Fibroblast of skin of right quadriceps (primary cell): ENCODE data around the gene ADCY1.

Experiments
- DNase-seq: peaks from one replicate; pipeline ENCODE4 v3.0.0-alpha.2; 2013

Gene ADCY1

DNA sequence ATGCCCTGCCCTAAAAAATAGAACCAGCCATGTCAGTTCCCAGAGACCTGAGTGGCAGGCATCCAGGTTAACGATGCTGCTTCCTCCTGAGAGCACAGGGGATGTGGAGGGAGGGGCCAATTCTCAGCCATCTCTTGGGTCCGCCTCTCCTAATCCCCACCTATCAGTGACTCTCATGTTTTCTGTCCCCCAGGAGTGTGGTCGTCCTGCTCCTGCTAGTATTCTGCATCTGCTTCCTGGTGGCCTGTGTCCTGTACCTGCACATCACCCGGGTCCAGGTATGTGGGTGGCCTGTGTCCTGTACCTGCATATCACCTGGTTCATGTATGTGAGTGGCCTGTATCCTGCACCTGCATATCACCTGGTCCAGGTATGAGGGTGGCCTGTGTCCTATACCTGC is 105.3 kb downstream of the ADCY1 start:
- no peak for DNase-seq

DNA sequence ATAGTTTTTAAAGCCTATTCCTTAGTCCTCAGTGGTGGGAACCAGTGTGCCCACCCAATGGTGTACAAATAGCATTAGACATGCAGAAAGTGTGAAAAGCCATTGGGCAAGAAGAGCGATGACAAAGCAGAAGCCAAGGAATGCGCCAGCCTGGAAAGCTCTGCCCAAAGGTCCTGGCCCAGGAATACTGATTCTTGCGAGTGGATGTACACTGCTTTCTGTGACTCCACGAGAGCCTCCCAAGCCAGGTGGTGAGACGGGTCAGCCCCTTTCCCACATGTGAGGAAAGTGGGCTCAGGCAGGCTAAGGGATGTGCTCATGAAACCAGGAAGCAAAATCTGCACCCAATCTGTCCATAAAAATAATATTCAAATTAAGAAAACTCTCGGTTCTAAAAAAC is 106.6 kb downstream of the ADCY1 start:
- DNase-seq = no peak

DNA sequence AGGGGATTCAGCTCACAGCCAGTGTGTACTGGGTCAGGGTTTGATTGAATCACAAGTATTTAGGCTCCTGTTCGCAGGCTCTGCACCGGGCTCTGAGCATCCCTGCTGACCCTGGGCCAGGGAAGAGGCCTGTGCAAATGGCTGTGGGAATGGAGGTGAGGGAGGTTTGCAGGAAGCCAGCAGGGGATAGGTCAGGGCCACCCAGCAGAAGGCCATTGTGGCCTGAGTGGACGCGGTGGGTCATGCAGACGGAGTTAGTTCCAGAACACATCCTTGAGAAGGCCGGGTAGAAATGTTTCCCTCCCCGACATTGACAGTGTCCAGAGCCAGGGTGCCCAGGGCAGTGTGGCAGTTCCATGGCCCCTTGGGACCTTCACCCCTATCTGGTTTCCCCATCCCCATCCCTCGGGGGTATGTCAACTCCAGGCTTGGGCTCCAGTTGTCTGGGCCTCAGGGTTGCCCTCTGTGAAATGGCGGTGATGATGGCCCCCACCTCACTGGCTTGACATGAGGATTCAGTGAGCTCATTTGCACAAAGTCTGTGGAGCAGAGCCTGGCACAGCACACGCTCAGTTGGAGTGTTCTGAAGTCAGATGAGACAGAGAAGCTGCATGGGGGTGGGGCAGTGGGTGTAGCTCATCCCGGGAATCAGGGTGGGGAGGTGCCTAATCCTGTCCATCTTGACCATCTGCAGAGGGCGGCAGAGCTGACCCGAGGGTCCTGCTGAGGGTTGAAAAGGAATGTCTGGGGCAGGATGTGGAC is 107.6 kb downstream of the ADCY1 start:
- DNase-seq = no peak

DNA sequence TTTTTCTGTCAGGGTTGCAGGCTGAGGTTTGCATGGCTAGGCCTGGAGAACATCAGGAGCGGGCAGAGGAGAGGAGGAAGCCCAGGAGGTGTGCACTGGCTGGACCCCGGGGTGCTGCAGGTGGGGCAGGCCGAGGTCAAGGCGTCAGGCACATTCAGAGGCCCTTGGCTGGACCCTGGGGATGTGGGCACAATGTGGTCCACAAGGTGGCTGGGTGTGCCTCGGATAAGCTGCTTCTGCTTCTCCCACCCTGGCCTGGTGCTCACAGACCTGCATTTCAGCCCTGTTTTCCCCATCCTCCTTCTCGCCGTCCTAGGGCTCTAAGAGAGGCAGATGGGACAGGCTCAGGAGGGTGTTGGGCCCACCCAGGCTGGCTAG is 108.2 kb downstream of the ADCY1 start:
- no peak for DNase-seq

DNA sequence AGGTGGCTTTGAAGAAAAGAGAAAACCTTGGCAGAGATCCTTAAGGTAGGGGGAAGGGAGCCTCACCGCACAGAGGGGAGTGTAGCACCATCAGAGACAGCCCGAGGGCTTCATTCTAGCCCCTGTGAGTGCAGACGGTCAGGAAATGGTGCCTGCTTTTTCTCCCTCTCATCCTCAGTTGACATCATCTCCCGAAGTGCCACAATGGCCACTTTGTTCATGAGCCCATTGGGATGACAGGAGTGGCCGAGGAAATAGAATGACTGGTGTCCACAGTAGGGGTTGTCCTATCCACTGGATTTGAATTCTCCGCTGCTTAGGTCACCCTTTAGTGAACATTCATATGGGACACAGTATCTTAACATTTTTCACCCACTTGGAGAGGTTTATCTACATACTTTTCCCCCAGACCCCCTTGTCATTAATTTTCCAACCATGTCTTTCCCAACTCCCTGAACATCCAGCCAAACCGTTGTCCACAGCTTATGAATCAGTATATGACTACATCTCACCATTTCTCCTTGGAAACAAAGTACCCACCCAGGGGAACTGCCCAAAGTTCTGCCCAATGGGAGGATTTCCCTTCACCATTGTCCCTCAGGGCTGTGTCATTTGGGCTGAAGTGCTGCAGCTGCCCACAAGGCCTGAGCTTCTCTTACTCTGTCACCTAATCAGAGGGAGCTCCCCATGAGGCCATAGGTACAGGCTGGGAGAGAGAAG is 108.8 kb downstream of the ADCY1 start:
- no peak for DNase-seq

DNA sequence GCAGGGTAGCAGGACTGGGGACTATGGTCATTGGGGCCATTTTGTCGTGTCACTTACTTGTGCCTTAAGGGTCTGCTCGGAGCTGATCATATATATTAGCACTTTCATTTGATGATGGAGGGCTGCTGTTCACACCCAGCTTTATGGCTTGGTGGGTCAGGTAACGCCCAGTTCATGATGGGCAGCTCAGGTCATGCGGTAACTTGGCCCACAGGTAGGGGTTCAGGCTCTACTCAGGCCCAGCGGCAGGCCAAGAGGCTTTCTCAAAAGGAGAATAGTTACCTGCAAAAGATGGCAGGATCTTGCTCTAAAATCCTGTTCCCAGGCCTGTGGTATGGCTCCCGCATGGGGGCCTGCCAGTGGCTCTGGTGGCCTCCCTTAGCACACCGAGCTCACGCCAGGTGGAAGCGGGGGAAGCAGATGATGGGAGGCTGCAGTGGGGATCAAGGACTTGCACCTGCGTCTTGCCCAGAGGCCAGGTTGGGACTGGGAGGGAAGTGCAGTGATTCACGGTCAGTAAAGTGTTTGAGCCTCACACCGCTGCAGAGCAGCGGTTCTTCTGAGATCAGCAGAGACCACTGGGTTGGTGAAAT is 109.5 kb downstream of the ADCY1 start:
- DNase-seq = no peak

DNA sequence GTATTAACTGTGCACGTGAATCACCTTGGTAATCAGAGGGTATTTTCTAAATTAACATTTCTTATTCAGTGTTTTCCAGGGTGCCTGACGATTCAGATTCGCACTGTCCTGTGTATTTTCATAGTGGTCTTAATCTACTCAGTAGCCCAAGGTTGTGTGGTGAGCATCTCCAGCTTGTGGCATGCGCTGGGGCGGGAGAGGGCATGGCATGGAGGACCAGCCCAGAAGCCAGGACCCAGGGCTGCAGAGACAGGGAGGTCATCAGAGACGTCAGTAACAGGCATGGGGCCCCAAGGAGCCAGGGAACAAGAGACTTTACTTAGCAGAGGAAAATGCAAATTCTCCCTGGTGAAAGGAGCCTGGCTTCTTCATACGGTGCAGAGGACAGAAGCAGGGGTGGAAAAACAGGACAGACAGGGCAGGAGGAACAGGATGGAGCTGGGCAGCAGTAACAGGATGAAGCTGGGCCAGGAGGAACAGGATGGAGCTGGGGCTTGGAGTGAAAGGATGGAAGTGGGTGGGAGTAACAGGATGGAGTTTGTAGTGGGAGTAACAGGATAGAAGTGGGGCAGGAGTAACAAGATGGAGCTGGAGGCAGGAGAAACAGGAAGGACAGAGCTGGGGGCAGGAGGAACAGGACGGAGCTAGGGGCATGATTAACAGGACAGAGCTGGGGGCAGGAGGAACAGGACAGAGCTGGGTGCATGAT is 110.9 kb downstream of the ADCY1 start:
- no peak for DNase-seq

DNA sequence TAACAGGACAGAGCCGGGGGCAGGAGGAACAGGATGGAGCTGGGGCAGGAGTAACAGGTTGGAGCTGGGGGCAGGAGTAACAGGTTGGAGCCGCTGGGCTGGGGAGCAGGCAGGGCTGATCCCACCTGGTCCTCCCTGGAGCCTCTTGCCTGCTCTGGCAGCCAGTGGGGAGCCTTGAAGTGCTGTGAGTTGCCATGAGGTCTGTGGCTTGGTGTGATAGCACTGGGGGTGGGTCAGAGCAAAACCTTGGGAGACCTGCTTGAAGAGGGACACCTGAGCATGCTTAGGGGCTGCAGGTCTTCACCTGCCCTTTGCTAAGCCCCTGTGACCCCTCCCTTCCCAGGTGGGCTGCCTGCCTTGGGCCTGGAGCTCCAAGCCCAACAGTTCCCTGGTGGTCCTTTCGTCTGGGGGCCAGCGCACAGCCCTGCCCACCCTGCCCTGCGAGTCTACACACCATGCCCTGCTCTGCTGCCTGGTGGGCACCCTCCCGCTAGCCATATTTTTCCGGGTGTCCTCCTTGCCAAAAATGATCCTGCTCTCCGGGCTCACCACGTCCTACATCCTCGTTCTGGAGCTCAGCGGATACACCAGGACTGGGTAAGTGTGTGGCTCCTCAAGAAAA is 111.6 kb downstream of the ADCY1 start:
- no peak for DNase-seq

DNA sequence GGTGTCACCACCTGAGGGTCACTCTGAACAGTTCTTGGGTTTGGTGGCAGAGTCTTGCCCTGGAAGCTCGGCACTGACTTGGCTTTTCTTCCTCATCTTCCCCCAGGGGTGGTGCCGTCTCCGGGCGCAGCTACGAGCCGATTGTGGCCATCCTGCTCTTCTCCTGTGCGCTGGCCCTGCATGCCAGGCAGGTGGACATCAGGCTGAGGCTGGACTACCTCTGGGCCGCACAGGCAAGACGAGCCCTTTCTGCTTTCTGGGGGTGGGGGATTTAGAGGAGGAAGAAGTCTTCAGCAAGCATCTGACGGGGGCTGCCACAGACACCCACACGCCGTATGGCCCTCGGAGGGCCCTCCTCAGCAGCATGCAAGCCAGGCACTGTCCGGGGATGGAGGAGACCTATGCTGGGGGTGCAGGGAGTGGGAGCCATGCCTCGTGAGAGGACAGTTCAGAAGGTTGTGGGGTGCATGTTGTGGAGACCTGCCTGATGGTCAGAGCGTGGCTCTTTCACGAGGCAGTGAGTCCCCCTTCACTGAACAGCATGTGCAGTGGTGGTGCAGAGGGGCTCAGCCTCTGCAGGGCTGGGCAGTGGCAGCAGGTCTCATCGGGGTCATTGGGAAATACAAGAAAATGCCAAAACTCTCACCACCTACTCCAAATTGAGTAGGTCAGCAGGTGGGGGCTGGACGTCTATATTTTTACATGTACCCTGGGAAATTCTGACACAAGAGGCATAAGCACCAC is 112.4 kb downstream of the ADCY1 start:
- DNase-seq = no peak

DNA sequence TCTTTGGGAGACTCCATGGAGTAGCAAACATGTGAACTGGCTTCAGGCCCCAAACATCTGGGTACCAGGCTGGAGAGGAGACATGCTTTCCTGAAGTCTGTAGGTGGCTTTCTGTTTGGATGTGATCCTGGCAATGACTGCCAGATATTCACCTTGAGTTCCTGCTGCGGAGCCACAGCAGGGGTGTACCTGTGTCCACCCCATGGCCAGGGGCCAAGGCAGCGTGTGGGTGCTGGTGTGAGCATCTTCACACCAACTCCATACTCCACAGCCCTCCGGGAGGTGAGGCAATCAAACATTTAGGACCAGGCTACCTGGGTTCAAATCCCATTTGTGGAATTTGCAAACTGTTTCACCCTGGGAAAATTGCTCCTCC is 113.0 kb downstream of the ADCY1 start:
- no peak for DNase-seq

DNA sequence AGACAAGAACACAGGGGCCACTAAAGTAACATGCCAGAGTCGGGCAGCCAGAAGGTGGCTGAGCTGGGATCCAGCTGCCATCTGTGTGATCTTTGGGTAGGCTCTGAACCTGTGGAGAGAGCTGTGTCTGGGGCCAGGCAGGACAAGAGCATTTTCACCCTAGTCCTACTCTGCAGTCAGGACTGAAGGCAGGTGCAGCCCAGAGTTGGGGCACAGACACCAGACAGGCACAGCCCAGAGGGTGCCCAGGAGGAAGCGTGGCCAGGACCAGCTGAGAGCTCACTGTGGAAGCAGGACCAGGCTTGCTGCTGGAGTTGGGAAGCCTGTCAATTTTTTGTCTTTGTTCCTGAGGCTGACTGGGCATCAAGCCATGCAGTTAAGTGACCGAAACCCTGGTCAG is 113.6 kb downstream of the ADCY1 start:
- no peak for DNase-seq

DNA sequence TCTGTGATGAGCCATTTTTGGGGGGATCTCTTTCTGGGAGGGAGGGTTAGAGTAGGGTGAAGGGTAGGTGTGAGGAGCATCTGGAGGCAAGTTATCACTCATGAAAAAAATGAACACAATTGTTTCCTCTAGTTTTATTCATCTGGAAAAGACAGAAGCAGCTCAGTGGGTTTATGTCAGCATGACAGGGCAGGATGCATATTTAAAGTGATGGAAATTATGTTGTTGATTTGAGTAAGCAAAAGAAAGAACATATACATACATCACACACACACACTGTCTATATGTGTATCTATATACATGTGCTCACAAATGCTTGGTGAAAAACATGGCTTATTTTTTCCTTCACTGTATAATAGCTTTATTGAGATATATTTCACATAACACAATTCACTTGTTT is 114.2 kb downstream of the ADCY1 start:
- DNase-seq = no peak

DNA sequence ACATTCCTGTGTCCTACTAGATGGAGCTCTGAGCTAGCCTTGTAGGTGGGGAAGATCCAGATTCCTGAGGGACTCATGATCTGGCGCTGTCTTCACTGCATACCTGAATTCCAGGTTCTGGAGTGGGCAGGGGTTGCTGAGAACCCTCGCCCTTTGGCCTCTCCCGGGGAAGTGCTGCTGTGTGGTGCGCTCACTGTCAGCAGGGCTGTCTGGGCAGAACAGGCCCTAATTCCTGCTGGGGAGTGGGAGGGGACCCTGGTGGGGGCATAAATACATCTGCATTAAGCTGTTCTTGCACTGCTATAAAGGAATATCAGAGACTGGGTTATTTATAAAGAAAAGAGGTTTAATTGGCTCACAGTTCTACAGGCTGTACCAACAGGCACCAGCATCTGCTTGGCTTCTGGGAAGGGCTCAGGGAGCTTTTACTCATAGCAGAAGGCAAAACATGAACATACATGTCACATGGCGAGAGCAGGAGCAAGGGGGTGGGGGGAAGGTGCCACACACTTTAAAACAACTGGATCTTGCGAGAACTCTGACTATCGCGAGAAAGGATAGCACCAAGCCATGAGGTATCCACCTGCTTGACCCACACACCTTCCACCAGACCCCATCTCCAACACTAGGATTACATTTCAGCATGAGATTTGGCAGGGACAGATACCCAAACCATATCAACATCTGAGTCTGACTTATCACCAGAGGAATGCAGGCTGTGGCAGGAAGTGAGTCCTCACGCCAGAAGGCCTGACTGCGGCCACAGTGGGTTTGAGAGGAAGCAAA is 115.0 kb downstream of the ADCY1 start:
- DNase-seq = peak; percentile 82

DNA sequence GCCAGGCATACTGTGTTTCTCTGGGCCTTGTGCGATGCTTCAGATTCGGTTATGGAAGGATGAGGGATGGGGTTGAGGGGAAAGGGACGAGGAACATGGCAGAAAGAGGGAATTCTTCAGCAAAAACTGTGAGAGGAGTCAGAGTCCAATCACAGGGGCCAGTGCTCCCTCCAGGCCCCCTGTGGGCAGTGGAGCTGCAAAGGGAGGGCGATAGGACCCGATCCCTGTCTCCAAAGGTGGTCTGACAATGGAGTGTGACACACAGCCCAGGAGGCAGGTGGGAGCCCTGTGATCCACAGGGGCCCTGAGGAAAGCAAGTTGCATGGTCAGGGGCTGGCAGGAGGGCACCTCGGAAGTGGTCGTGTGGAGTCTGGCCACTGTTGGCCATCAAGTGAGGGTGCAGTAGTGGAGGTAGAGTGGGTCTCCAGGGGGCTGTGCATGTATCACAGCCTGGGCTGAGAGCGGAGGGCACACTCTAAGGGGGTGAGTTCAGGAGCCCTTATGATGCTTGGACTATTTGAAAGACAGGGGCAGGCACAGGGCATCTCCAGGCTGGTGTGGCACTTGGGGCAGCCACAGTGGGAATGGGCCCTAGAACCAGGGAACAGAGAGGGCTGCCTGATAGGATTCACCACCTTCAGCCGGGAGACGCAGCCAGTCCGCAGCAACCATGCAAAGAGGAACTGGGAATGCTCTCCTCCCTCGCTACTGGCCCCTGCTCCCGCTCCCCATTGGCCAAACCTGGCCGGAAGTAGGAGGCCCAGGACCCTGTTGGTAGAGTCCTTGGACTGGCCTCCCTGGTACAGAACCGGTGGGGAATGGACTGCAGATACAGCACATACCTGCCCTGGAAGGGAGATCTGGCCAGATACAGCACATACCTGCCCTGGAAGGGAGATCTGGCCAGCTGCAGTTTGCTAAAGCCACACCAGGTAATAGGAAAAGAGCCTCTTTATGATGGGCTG is 115.9 kb downstream of the ADCY1 start:
- no peak for DNase-seq

DNA sequence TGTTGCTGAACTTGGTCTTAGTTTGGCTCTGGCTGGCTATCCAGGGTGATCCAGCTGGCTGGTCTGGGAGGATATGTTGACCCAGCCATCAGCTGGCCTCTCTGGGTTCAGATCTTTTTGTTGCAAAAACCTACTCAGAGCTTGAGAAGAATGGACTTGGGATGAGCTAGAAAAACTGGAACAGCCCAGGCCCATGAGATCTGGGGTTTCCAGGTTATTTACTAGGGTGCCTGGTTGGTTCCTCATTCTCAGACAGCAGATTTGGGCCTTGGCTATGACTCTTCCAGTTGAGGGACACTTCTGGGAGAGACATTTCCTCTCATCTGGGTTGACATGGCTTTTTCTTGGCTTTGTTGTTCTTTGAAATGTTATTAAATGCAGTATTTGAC is 116.6 kb downstream of the ADCY1 start:
- no peak for DNase-seq

DNA sequence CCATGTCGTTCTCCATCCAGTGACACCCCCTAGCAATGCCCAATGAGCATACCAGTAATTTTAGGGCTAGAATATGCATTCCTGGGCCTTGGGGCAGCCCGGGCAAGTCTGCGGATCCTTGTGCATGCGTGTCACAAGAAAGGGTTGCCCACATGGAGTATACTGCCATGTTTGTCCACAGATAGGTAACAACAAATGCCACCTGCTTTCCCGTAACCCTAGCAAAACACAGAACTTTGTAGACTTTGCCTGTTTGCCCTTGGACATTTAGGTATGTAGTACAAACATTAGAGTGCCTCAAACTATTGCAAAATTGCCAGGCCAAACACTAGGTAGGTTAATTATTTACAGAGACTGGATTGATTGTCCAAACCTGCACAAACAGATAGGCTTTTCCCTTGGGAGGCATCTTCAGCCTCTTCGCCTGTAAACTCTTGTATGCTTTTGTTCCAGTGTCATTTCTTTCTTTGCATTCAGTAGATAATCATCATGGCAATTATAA is 117.0 kb downstream of the ADCY1 start:
- DNase-seq = no peak

DNA sequence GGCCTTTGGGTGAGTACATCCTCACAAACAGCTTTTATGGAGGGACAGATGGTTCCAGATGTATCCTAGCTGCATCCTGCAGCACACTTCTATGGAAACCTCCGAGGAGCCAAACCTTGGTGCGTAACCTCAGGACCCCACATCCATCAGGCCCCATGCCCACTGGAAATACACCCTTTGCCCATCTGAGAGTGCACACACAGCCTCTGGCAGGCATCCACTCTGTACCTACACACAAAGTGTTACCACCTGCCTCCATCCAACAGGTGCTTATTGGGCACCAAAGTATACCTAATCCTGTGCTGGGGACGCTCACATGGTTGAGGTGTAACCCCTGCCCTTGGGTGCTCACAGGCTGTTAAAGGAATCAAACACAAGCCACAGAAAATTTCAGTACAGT is 117.9 kb downstream of the ADCY1 start:
- DNase-seq = no peak

DNA sequence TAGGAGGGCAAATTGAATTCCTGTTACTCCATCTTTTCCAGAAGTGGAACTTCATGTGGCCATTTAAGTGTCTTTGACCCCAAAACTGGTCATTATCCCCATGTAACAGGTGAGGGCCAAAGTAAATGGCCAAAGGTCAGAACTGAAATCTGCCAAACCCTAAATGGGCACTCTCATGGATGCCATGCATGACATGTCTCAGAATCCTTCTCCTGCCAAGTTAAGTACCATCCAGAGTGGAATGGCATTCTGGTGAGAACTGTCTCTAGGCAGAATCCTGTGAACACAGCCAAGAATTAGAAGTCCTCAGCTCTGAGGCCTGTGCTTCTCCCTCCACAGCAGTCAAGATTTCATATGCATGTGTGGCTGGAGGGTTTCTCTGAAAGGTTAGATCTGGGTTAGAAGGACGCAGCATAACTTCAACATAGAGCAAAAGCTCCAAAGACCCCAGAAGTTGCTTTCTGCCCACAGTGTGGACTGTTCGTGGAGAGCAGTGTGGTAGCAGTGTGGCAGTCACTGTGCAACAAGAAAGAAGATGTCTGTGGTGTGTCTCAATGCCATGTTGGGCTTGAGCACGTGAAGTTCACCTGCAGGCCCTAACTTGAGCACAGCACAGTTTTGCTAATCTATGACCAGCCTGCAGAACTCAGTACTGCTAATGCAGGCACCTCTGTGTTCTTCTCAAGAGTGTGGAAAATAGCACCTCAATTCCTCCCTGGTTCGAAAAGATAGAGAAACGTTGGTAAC is 121.3 kb downstream of the ADCY1 start:
- DNase-seq = no peak

DNA sequence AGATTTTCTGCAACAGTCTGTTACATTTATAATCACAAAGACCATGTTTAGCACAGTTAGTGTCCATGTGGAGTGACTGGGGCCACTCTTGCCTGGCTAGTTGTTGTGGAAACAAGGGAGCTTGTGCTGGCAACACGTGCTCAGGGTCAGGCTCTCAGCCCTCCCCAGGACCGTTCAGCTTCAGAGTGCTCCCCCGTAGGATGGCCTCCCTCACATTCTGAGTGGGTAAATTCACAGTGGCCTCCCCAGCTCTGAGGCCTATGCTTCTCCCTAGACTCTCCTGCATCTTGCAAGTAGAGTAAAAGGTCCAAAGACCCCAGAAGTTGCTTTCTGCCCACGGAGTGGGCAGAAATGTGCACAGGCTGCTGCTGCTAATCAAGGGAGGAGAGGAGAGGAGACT is 122.3 kb downstream of the ADCY1 start:
- no peak for DNase-seq
